A549 (cell line): ENCODE data around the gene MAGEA9B. TPM values are rescaled to one million over a fixed set of nuclear protein-coding genes. Genes with fewer than 3 reads are reported as not detected.
A peak's percentile ranks its signal among the peaks of the same experiment; 100 is the strongest.
"Not testable (repeated sequence)": the region's sequence is repeated elsewhere in the genome, so short reads cannot be mapped to it uniquely, and the experiment has no call there.

ENCODE experiments used
- ATAC-seq, 2 experiments: fragments of 200-7000 bp in 1 of 2; fragments of >200 bp in 1 of 2; cut with Nextera tagmentation in 1 of 2; cut with Tn5 transposase in 1 of 2; 3 replicates each; pipeline versions ENCODE4 v1.8.0 to v1.9.1; 2018 to 2020; ENCODE audit warnings: mild to moderate bottlenecking in 1 of 2, moderate library complexity in 1 of 2
- CTCF ChIA-PET: fragments of 300-600 bp; sonication (Branson Sonifier 250); formaldehyde crosslinking; extraction: SDS; loops from one replicate; lab custom pipeline; 2021; ENCODE audit warnings: antibody characterized with exemption, inconsistent platforms; lab: Yijun Ruan, JAX
- POLR2A ChIA-PET: fragments of 350-600 bp; formaldehyde crosslinking; extraction: SDS; loops from one replicate; lab custom pipeline; 2021; ENCODE audit warnings: antibody characterized with exemption, inconsistent platforms; lab: Yijun Ruan, JAX
- DNase-seq, 2 experiments: peaks; one replicate each; pipeline versions ENCODE4 v3.0.0 to v3.0.0-alpha.2; 2011 to 2016; ENCODE audit warnings: low read depth in 1 of 2, low spot score in 1 of 2
- FAIRE-seq: peaks from 2 replicates; lab custom pipeline; 2011; peaks lifted over from hg19 to GRCh38; lab: Jason Lieb, UNC
- H3K27ac ChIP-seq, 2 experiments: fragments of >200 bp; sonication (Bioruptor Twin); formaldehyde crosslinking; 3 replicates each; pipeline ENCODE4 v1.5.1; 2016 to 2017
- H3K4me1 ChIP-seq: fragments of >200 bp; sonication (Bioruptor Twin); formaldehyde crosslinking; 3 replicates; pipeline ENCODE4 v1.6.1; 2016
- H3K4me2 ChIP-seq: fragments of >200 bp; sonication (Bioruptor Twin); formaldehyde crosslinking; 3 replicates; pipeline ENCODE4 v1.6.1; 2016
- H3K4me3 ChIP-seq: fragments of >200 bp; sonication (Bioruptor Twin); formaldehyde crosslinking; 3 replicates; pipeline ENCODE4 v1.5.1; 2016
- H3K9me3 ChIP-seq: fragments of >200 bp; sonication (Bioruptor Twin); formaldehyde crosslinking; 3 replicates; pipeline ENCODE4 v1.6.1; 2016
- HOXB13 ChIP-seq: fragments of 250-450 bp; sonication (Bioruptor Pico); IDR thresholded peaks from 2 replicates; pipeline ENCODE4 v1.5.0; 2020; ENCODE audit warnings: low read depth, mild to moderate bottlenecking, moderate library complexity
- MAZ ChIP-seq: fragments of 150-350 bp; IDR thresholded peaks from 2 replicates; pipeline ENCODE4 v1.6.1; 2014; ENCODE audit warnings: antibody characterized with exemption, low read depth, low read length, borderline replicate concordance
- RCOR1 ChIP-seq: fragments of 150-350 bp; IDR thresholded peaks from 2 replicates; pipeline ENCODE4 v1.6.1; 2014; ENCODE audit warnings: antibody characterized with exemption, low read length, low read depth
- TP53 ChIP-seq: fragments of 250-450 bp; sonication (Bioruptor Pico); IDR thresholded peaks from 2 replicates; pipeline ENCODE4 v1.5.0; 2021; ENCODE audit warnings: mild to moderate bottlenecking, moderate library complexity
- WGBS: methylation state at CpG from one replicate; pipeline ENCODE4 v1.1.6; 2017; ENCODE audit errors: missing lambda C conversion rate; 5-methylcytosine and 5-hydroxymethylcytosine counted together
- polyA plus RNA-seq, 4 experiments: library from polyadenylated mRNA; depleted of rRNA in 3 of 4; stranded (reverse); fragments of >200 nt; fragmentation: RNase III in 1 of 4; extraction: RNeasy Plus Mini Kit Qiagen cat#74134 plus additional on column Dnase treatment in 1 of 4; gene quantifications; 2 replicates in 3 of 4; 3 replicates in 1 of 4; pipeline ENCODE4 v1.2.3, GENCODE V29; 2011 to 2017

MAGEA9B gene
- polyA plus RNA-seq, 2 of the 4 experiments (the other 2 are of a cell fraction): 0.08 TPM; not detected in 1

GRCh38 chrX:149539283-149540130, 47.8 kb downstream of the MAGEA9B start:
- CTCF ChIA-PET: interaction anchor here (2.0 to 2.6 kb wide), 2 partner anchors 12 to 28 kb away, joined by 4 to 9 read pairs; no protein-coding TSS in a partner anchor
- Histone ChIP-seq H3K9me3 (no peaks in the 10 kb centered on the region), H3K4me2 (peak overlapping the region; percentile 66), H3K4me3 (peak overlapping the region; percentile 94), H3K4me1 (0 out of 3 replicates have a peak, but pooled peaks cover 6% of the 10 kb centered on the region), H3K27ac (peak overlapping the region; percentile 78 to 91)
- ATAC-seq (peak; percentile 77 to 81), FAIRE-seq (peak; percentile 93), DNase-seq (peak; percentile 72 to 93)
- TF ChIP-seq MAZ (no peak), TP53 (CRISPR knock-in tag) (no peak), RCOR1 (no peak), HOXB13 (CRISPR knock-in tag) (no peak)
- 1% methylated on average over 10 of the region's 34 CpGs for WGBS
- POLR2A ChIA-PET: interaction anchor here (0.7 to 3.2 kb wide), 10 partner anchors 9 to 400 kb away, joined by 3 to 35 read pairs (median 4); partner anchors contain the start of genes EOLA2 and IDS

GRCh38 chrX:149537474-149537873, 49.8 kb downstream of the MAGEA9B start:
- H3K4me3 ChIP-seq, FAIRE-seq, H3K27ac ChIP-seq, POLR2A ChIA-PET, DNase-seq, H3K4me2 ChIP-seq, H3K9me3 ChIP-seq, H3K4me1 ChIP-seq, ATAC-seq: not testable (repeated sequence)
- 92% methylated on average over 8 of the region's 11 CpGs for WGBS
- CTCF ChIA-PET: interaction anchor here (1.3 kb wide), 1 partner anchor 26 kb away, joined by 3 read pairs; no protein-coding TSS in a partner anchor

- 68% methylated on average over 3 of the region's 3 CpGs for WGBS
- H3K9me3 ChIP-seq, CTCF ChIA-PET, FAIRE-seq, H3K4me1 ChIP-seq, DNase-seq, ATAC-seq, H3K4me2 ChIP-seq, H3K27ac ChIP-seq, H3K4me3 ChIP-seq, POLR2A ChIA-PET: not testable (repeated sequence)
Measured at GRCh38 chrX:149534926-149535602, 52.2 kb downstream of the MAGEA9B start.

- FAIRE-seq, H3K27ac ChIP-seq, DNase-seq, H3K9me3 ChIP-seq, H3K4me3 ChIP-seq, POLR2A ChIA-PET, ATAC-seq, CTCF ChIA-PET, H3K4me2 ChIP-seq, H3K4me1 ChIP-seq: not testable (repeated sequence)
- WGBS: 92% methylated on average over 9 of the region's 11 CpGs
Measured at GRCh38 chrX:149533999-149534398, 53.3 kb downstream of the MAGEA9B start.

- H3K9me3 ChIP-seq, ATAC-seq, CTCF ChIA-PET, POLR2A ChIA-PET, DNase-seq, FAIRE-seq, H3K4me1 ChIP-seq, H3K27ac ChIP-seq, H3K4me2 ChIP-seq, H3K4me3 ChIP-seq: not testable (repeated sequence)
- WGBS: no CpG with 5 or more reads among the region's 3 CpGs
Measured at GRCh38 chrX:149532868-149533267, 54.4 kb downstream of the MAGEA9B start.

Other genes starting within 250 kb of the MAGEA9B start
- gene IDS, start 82.2 kb downstream of the MAGEA9B start, polyA plus RNA-seq (2011; rRNA removed): 120 and 135 TPM in 2 replicates
- 40.6 to 46.8 TPM (median 44.5 TPM) in 3 replicates for gene IDS, start 82.2 kb downstream of the MAGEA9B start, polyA plus RNA-seq (2017; fragmentation: RNase III; extraction: RNeasy Plus Mini Kit Qiagen cat#74134 plus additional on column Dnase treatment)
- gene EOLA1, start 46.4 kb downstream of the MAGEA9B start, polyA plus RNA-seq (2011; rRNA removed): 23.3 and 26.0 TPM in 2 replicates
- 14.5 to 16.9 TPM (median 16.4 TPM) in 3 replicates for gene EOLA1, start 46.4 kb downstream of the MAGEA9B start, polyA plus RNA-seq (2017; fragmentation: RNase III; extraction: RNeasy Plus Mini Kit Qiagen cat#74134 plus additional on column Dnase treatment)
- not detected in 2 replicates for gene HSFX3, start 37.5 kb downstream of the MAGEA9B start, polyA plus RNA-seq (2011; rRNA removed)
- not detected in 3 replicates for gene HSFX3, start 37.5 kb downstream of the MAGEA9B start, polyA plus RNA-seq (2017; fragmentation: RNase III; extraction: RNeasy Plus Mini Kit Qiagen cat#74134 plus additional on column Dnase treatment)
- gene HSFX2, start 7.9 kb upstream of the MAGEA9B start, polyA plus RNA-seq (2011; rRNA removed): not detected in 2 replicates
- gene HSFX2, start 7.9 kb upstream of the MAGEA9B start, polyA plus RNA-seq (2017; fragmentation: RNase III; extraction: RNeasy Plus Mini Kit Qiagen cat#74134 plus additional on column Dnase treatment): 0.08 to 0.18 TPM (median 0.10 TPM) in 3 replicates
- 24.3 and 25.1 TPM in 2 replicates for gene TMEM185A, start 44.3 kb upstream of the MAGEA9B start, polyA plus RNA-seq (2011; rRNA removed)
- gene TMEM185A, start 44.3 kb upstream of the MAGEA9B start, polyA plus RNA-seq (2017; fragmentation: RNase III; extraction: RNeasy Plus Mini Kit Qiagen cat#74134 plus additional on column Dnase treatment): 17.6 to 21.5 TPM (median 21.1 TPM) in 3 replicates
- not detected in 2 replicates for gene MAGEA11, start 124.6 kb upstream of the MAGEA9B start, polyA plus RNA-seq (2011; rRNA removed)
- gene MAGEA11, start 124.6 kb upstream of the MAGEA9B start, polyA plus RNA-seq (2017; fragmentation: RNase III; extraction: RNeasy Plus Mini Kit Qiagen cat#74134 plus additional on column Dnase treatment): not detected in 3 replicates
- 0.44 and 0.49 TPM in 2 replicates for gene HSFX1, start 186.6 kb upstream of the MAGEA9B start, polyA plus RNA-seq (2011; rRNA removed)
- gene HSFX1, start 186.6 kb upstream of the MAGEA9B start, polyA plus RNA-seq (2017; fragmentation: RNase III; extraction: RNeasy Plus Mini Kit Qiagen cat#74134 plus additional on column Dnase treatment): 0.18 to 0.45 TPM (median 0.26 TPM) in 3 replicates
- gene MAGEA9, start 194.5 kb upstream of the MAGEA9B start, polyA plus RNA-seq (2011; rRNA removed): not detected in 2 replicates
- not detected in 3 replicates for gene MAGEA9, start 194.5 kb upstream of the MAGEA9B start, polyA plus RNA-seq (2017; fragmentation: RNase III; extraction: RNeasy Plus Mini Kit Qiagen cat#74134 plus additional on column Dnase treatment)